HG03045 (cell line): ENCODE measurements around the gene LRIG1.

Source experiments
- ATAC-seq: cut with Tn5 transposase; IDR thresholded peaks from one replicate; pipeline ENCODE4 v1.9.1; 2021; ENCODE audit warnings: mild to moderate bottlenecking, moderate library complexity; ENCODE audit not compliant: unreplicated experiment

The LRIG1 gene

GRCh38 chr3:66406831-66407610 lies 93.8 kb downstream of the LRIG1 start:
- no peak for ATAC-seq

GRCh38 chr3:66406163-66406562 lies 94.7 kb downstream of the LRIG1 start:
- no peak for ATAC-seq

GRCh38 chr3:66405701-66406091 lies 95.1 kb downstream of the LRIG1 start:
- ATAC-seq: no peak

- no peak for ATAC-seq
Measured at GRCh38 chr3:66404903-66405700, 95.7 kb downstream of the LRIG1 start.

GRCh38 chr3:66404197-66404596 lies 96.6 kb downstream of the LRIG1 start:
- no peak for ATAC-seq

- no peak for ATAC-seq
Measured at GRCh38 chr3:66403323-66403990, 97.4 kb downstream of the LRIG1 start.

GRCh38 chr3:66402596-66403290 lies 98.1 kb downstream of the LRIG1 start:
- no peak for ATAC-seq

- ATAC-seq: no peak
Measured at GRCh38 chr3:66401675-66402491, 98.9 kb downstream of the LRIG1 start.

- ATAC-seq: no peak
Measured at GRCh38 chr3:66401157-66401550, 99.7 kb downstream of the LRIG1 start.

- ATAC-seq: no peak
Measured at GRCh38 chr3:66400411-66401156, 100.2 kb downstream of the LRIG1 start.

- no peak for ATAC-seq
Measured at GRCh38 chr3:66399529-66400232, 101.1 kb downstream of the LRIG1 start.

GRCh38 chr3:66398228-66399025 lies 102.4 kb downstream of the LRIG1 start:
- ATAC-seq: no peak

GRCh38 chr3:66397745-66398144 lies 103.1 kb downstream of the LRIG1 start:
- no peak for ATAC-seq

- no peak for ATAC-seq
Measured at GRCh38 chr3:66396888-66397287, 103.9 kb downstream of the LRIG1 start.

- ATAC-seq: no peak
Measured at GRCh38 chr3:66396161-66396760, 104.6 kb downstream of the LRIG1 start.

- no peak for ATAC-seq
Measured at GRCh38 chr3:66395635-66396034, 105.2 kb downstream of the LRIG1 start.

- ATAC-seq: no peak
Measured at GRCh38 chr3:66394753-66395249, 106.0 kb downstream of the LRIG1 start.
